Tibial nerve (tissue), 4 donors: ENCODE results near the gene MED4.

Experiments used
- CTCF ChIP-seq, 5 experiments: fragments of 200-600 bp in 3 of 5; fragments of 450-650 bp in 2 of 5; sonication (generic) in 3 of 5; IDR thresholded peaks; one replicate each; pipeline ENCODE4 v1.5.1; 2016 to 2019; ENCODE audit warnings: antibody characterized with exemption in 5 of 5, mild to moderate bottlenecking in 3 of 5, moderate library complexity in 2 of 5
- EP300 ChIP-seq, 2 donors: sonication (generic); formaldehyde crosslinking; IDR thresholded peaks; one replicate each; pipeline ENCODE4 v1.6.1; 2017; ENCODE audit warnings: antibody characterized with exemption in 2 of 2, mild to moderate bottlenecking in 1 of 2
- POLR2A ChIP-seq, 2 donors: fragments of 450-650 bp; IDR thresholded peaks; one replicate each; pipeline ENCODE4 v1.6.1; 2017; ENCODE audit warnings: antibody characterized with exemption in 2 of 2, mild to moderate bottlenecking in 2 of 2, moderate library complexity in 2 of 2

GRCh38 chr13:48074006-48074405 is 20.9 kb downstream of the MED4 start:
- TF ChIP-seq CTCF (IDR thresholded peaks at IDR 0.05), result no peak
- TF ChIP-seq POLR2A (IDR thresholded peaks at IDR 0.05), result no peak
- no peak for TF ChIP-seq EP300 (IDR thresholded peaks at IDR 0.05)
